Femur (tissue), 1 donor: ENCODE measurements around the gene TMEM119.

Source experiments
- DNase-seq: peaks from one replicate; pipeline ENCODE4 v3.0.0-alpha.2; 2017

TMEM119 gene, protein sequence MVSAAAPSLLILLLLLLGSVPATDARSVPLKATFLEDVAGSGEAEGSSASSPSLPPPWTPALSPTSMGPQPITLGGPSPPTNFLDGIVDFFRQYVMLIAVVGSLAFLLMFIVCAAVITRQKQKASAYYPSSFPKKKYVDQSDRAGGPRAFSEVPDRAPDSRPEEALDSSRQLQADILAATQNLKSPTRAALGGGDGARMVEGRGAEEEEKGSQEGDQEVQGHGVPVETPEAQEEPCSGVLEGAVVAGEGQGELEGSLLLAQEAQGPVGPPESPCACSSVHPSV

DNA sequence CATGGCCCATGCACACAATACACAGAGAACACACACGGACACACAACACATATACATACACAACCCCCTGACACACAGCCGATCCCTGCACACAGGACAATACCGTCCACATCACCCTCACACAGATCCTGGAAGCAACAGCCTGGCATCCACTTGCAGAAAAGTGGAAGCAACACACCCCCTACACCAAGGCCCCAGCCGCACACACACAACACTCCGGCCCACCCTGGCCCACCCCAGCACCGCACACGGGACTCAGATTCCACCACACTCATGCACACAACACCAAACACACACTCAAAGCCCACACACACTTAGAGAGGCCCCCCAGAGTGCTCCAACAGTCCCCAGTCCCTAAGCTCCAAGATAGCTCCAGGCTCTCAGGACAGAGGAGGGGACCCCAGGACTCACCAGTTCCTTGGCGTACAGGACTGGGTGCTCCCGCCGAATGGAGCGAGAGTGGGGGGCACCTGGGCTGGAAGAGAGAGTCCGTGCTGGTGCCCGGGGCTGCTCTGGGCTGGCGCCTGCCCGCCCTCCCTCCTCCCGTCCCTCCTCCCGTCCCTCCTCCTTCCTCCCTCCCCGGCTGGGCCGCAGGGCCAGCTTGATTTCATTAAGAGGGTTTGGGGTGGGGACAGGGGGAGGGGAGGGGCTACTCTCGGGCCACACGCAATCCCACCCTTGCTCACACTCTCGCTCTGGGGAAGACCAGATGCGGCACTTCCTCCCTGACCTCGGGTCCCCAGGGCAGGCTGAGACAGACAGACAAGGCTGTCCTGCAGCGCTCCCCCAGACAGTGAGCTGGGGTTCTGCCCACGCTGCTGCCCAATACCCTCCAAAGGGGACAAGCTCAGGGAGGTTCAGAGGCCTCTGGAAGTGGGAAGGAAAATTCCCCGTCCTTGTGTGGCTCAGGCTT, at the start of gene TMEM119:
Gene TMEM119 (minus strand): TSS at position 526 of the 913 bp plus-strand sequence. CDS start 5,701 bp downstream, outside the sequence.
- DNase-seq: peak; percentile 80

DNA sequence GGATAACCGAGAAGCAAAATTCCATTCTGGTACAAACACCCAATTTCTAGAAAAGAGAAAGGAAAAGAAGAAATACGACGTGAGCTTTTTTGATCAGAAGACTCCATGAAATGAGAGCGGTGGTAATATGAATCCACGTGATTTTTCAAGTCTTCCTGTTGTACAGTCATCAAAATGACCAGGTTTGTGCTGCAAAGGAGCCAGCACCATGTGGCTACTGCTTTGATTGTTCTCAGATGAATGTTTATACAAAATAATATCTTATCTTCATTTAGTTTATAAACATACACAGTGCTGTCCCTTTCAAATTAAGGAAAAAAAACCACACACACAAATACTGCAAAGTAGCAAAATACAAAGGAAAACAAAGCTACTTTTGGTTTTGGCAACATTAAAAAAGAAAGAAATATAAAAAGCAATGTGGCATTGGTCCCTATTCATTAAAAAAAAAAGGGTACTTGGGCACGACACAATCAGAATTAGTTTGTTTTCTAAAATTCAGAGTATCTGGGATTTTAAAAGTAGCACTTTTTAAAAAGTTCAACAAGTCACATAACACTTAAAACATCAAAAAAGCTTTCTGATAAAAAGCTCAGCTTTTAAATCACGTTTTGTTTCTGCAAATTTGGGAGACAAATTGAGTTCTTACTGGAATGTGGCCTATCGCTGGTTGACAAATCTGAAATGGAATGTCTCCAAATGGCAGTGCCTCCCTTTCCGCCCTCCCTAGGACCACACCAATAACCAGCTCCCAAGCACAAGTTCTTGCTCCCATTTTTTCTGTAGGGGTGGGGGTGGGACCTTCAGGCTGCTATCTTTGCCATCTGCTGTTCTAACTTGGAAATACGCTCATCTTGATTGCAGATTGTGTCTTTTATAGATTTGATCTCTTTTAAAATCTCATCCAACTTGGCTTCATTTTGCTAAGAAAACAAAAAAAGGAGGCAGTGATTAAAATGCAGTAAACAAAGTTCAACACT, 49.0 kb upstream of the TMEM119 start:
- no peak for DNase-seq

DNA sequence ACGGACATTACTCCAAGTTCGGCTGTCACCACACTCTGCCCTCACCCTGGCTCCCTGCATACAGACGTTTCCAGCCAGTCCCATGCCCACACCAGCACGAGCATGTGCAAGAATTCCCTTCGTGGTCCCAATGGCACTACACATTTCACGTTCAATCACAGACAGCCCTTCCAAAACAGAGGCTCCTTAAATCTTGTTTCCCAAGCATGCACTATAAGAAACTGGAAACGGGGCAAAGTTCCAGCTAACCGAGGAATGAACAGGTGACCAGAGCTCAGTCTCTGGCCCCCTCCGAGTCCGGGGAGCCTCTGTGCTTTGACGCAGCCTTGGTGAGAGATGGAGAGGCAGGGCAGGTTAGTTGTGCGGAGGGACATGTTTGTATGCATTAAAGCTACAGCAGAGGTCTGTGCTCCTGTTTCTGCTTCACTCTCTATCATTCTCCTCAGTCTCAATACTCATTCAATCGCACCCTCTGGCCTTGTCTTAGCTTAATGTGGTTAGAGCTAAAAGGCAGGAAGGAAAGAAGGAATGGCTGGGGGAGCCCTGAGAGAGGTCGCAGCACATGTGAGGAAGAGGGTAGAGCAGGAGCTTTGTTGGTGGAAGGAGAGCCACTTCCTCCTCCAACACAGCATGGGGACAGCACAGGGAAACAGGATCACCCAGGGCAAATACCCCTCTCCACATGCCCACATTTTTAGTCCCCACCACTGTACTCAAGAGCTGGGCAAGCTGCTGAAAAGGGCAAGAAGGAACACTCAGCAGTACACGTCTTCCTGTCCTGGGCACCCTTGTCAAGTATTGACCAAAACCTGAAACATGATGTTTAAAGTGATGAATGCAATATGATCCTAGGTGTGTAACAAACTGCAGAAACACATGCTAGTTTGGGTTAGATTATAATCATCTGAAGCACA, 48.1 kb upstream of the TMEM119 start:
- no peak for DNase-seq

DNA sequence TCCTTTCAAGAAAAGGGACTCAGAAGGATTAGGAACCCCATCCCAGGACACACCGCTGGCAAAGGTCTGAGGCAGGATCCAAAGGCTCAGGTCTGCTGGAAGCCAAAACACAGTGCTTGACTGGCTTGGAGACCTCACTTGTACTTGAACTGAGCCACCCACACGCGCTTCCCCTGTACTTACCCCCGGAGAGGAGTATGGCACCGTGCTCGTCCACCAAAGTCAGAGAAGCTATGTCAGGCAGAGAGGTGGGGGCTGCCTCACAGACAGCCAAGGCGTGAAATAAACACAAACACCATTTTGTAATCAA, 46.9 kb upstream of the TMEM119 start:
- no peak for DNase-seq

DNA sequence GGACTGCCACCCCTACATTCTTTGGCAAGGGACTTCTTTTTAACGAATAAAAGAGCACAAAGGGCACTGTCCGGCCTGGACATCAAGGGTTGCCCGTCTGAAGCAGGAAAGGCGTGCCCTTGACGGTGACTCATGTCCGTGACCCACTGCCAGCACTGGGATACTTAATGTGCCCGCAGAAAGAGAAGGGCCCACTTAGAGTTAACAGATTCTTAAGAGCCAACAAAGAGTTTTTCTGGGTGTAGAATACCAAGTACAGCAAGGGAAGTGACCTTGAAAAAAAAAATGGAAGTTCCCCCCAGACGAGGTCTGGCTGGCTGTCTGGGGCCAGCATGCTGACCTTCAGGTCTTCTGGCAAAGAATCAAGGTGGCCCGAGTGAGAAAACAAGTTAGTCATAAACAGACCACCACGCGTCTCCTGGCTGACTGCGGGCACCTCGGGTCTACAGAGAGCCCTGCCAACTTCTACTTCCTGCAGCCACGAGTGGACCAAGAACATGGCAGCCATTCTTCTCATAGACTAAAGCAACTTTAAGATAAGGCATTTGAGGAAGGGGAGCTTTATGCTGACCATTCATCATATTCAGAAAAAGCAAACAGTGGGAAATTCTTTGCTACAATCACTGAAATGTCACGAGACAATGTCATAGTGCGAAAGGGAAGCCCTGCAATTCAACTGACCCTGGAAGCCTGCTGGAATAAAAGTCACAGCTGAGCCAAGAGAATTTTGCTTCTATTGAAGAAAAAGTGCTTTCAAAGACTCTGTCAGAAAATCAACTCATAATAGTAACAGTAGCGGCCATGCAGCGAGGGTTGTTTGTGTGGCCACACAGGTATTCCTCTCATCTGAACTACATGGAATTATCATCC, 46.3 kb upstream of the TMEM119 start:
- DNase-seq: no peak

DNA sequence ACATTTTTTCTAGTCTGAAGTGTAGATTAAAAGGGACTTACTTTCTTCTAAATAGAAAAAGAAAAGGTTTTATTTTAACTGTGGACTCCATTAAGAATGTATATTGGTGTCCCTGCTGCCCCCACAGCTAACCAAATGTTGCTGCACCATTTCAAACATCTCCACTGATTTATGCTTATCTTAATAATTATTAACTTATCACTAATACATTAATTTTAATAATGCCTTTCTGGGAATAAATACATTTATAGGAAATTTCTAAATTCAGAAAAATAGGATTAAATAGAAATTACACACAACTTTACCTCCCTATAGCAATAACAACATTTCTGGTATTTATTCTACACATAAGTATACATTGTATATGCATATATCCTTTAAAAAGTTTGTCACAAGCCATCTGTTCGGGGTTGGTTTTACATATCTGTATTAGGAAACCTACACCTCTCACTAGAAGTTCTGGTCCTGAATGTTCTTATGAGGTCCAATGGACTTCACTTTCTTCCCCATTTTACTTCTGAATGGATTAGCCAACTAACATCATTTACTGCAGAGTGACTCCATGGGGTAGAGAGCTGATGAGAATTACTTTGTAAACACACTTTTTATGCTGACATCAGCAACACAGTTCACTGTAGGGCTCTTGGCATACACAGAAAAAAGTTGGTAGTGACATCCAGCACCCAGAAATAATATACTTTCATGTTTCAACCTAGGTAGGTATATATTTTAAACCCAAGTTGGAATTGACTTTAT, 45.2 kb upstream of the TMEM119 start:
- DNase-seq: no peak

DNA sequence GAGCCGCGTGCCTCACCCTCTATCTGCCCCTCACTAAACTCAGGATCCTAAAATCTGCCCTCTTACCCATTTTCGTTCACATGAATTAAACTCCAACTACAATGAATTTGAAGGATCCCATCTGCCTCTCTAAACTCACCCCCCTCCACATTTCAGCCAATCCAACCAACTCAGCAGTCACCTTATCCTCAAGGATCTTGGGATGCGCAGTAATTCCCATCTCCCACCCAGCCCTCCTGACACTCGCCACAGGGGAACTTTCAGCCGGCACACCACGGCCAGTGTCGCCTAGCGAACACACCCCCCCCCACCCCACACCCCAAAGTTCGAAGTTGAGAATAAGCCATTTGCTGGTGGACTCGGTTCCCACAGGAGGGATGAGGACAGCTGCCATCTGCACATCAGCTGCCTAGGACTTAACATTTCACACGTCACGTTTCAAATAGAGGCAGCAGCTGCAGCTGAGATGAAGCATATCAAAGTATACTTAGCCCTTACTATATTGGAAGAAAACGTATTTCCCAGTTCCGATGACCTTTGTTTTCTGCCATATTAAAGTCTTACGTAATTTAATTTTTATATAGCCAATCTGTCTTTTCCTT, 44.5 kb upstream of the TMEM119 start:
- DNase-seq: peak; percentile 79

DNA sequence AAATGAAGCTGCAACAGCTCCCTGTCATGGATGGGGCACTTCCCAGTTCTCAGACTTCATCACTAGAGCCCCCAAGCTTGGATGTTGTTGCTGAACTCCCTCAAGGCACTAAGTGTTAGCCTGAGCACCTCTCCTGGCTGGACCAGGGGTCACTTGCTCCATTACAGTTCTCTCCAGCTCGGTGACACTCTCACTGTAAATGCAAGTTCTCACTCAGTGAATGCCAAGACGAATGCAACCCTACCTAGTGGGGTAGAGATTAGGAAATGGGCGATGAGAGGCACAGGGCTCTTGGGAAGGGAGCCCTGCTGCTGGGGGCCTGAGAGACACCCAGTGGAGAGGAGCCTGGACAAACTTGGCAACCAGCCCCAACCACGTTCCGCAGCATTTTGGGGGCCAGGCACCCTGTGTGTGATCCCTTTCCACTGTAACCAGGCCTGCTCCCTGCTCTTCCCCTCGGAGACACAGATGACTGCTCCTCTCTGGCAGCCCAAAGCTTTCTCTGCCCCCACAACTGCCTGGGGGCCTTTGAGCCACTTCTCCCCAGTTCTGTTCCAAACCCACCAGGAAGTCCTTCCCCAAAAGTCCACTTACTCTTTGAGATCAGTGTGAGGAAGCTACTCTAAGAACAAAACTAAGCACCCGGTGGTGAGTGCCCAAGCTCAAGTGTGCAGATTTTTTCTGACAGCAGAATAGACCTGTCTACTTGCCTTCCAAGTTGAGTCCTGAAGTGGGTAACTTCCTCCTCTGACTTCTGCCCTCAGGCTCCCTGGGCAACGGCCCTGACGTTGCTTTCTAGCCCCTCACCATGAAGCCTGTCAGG, 43.8 kb upstream of the TMEM119 start:
- no peak for DNase-seq

DNA sequence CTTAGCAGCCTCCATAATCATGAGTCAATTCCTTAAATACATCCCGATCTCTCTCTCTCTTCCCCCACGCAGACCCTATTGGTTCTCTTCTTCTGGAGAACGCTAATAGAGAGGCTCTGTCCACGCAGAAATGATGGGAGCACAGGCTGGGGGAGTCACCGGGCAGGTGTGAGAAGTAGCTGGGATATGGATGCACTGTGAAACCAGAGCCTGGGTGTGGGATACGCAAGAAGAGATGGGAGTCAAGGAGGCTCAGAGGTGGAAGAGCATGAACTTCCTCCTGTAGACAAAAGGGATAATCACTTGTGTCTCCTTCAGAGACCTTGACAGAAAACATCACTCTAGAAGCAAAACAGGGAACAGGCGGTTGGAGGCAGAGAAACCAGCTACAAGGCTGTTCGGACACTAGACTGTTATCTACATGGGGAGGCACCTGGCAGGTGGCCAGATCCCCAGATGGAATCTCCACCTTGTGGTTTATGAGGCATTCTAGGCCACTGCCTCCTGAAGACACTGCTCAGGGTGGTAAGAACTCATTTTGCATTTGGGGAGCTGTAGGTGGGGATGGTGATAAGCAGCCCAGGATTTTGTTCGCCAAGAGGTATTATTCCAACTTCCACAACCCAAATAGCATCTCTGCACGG, 43.0 kb upstream of the TMEM119 start:
- DNase-seq: no peak

DNA sequence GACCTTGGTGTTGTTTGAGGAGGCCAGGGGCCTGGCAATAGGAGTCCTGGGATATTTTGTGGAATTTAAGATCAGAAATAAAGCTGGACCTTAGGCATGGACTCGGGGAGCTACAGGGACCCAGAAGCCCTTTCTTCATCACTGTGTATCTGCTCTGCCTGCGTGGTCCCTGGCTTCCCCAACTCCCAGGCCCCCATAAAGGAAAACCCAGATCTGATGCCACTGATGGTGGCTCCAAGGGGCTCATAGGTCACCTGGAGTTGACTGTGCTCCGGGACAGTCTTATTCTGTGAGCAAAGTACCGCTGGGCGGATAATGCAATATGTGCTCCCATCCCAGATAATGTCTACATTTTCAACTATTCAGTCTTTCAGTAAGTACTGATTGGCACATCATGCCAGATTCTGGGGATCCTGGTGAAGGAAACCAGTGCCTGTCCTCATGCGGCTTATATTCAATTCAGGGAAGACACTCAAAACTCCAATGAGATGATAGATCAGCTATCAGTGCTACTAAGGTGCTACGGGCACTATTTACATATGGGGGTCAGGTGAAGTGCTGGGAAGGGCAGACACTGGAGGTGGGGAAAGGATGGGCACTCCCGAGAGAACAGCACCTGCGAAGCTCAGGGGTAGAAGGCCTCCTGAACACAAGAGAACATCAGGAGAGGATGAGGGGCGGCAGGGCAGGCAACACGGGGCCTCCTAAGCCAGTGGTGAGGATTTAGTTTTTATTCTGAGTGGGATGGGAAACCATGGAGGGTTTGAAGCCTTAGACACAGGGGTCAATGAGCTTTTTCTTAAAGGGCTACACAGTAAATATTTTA, 41.3 kb upstream of the TMEM119 start:
- no peak for DNase-seq

DNA sequence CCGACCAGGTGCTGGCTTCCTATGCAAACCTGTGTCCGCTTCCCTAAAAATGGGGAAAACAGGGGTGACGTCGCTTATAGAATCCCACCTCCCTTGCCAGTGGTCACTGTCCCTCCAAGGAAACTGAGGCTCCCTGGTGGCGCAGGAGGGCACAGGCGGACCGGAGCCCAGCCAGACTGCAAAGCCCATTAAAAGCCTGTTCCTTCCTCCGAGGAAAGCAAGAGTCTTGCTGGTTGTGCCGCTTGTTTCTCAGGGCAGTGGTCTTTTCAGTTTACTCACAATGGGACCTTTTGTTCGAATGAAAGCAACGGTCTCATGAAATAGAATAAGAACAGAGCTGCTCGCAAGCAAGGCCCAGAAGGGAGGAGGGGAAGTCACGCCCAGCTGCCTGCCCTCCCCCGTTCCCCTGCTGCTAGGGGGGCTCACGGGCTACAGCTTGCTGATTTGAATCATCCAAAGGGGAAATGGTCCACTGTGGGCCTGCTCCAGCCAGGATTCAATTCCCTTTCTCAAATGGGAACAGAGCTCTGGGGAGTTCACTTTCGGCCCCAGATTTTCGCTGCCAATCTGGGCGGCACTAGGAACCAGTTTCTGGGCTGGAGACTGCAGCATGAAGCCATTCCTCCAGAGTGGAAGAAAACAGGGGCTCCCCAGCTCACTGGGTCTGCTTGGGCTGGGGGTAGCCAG, 40.4 kb upstream of the TMEM119 start:
- peak; percentile 69 for DNase-seq

DNA sequence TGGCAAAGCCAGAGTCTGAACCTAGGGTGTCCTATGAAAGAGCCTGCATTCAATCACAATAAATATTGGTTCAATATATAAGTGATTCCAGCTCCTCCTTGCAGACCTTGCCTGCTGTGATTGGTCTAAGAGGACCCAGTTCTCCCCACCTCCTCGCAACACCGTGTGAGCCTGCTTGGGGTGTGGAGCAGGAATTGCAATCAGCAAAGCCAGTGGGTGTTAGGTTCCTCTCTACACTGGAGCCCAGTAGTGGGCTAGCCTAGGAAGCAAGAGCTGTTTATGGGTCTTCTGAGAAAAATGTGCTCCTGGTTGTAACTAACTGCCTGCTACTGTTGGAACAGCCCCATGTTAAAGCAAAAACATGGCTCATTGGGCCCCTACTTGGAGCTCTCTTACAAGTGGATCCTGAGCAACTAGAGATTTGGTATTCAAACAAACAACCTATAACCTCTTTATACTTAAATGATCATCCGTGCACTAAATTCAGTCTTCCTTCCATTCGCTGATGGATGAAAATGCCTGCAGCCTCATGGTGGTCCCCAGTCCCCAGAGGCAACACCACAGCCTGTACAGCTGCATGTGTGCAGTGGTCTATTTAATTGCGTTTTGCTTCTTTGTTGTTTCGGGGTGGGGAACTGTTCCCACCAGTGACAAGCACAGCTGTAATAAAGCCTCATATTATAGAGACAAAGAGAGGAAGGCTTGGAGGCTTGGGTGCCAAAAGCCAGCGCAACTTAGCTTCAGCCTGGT, 39.5 kb upstream of the TMEM119 start:
- DNase-seq: no peak

DNA sequence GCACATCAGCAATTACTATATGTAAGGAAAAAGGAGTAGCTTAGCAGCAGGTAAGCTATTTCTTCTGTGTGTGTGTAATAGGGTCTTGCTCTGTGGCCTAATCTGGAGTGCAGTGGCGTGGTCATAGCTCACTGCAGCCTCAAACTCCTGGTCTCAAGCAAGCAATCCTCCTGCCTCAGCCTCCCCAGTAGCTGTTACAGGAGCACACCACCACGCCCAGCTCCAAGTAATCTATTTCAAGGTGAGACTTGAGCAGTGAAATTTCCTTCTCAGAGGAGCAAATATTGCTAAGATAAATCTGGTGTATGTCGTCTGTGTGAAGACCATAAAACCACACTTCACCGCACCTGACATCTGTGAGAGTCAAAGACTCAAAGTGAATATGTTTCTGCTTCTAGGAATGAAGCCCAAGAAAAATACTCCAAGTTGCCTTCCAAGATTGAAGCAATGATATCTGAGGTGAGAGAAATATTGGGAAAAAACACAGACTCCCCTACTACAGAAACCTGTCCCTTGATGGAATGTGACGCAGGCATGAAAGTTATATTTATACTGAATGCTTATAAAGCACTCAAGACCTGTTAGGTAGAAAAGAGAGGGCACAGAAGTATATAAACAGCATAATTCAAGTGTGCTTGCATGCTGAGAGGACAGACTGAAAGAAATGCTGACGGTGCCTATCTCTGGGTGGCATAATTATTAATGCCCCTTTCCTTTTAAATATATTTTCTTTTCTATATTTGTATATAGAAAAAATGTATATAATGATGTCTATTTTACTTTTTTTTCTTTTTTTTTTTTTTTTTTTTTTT, 38.3 kb upstream of the TMEM119 start:
- no peak for DNase-seq

DNA sequence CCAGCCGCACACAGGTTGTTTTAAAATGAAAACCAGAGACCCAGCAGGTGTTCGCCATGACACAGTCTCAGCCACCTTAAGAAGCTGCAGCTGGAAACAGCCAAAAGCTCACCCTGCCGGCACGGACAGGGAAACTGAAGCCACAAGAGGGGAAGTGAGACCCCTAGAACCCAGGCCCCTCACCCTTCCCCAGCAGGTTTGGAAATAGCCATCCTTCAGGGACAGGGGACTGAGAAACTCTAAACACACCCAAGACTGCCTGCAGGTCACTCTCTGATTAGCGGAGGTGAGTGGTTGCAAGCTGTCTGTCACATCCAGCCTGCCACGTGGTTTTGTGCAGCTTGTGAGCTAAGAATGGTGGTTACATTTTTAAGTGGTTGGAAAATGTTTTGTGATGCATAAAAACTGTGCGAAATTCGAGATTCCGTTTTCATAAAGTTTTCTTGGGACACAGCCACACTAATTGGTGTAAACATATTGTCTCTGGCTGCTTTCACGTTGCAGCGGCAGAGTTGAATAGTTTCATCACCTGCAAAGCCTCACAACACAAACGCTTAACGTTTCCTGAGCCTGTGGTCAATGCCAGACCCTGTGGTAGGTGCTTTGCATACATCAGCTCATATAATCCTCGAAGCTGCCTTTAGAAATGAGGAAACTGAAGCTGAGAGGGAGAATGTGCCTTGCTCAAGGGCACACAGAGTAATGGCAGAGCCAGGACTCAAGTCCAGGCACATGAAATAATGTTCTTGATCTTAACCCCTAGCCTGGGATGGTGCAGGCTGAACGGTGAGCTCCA, 37.5 kb upstream of the TMEM119 start:
- DNase-seq: no peak
